ENCODE measurements around the gene TUBB2B.
A peak's percentile ranks its signal among the peaks of the same experiment; 100 is the strongest.

TUBB2B gene

DNA sequence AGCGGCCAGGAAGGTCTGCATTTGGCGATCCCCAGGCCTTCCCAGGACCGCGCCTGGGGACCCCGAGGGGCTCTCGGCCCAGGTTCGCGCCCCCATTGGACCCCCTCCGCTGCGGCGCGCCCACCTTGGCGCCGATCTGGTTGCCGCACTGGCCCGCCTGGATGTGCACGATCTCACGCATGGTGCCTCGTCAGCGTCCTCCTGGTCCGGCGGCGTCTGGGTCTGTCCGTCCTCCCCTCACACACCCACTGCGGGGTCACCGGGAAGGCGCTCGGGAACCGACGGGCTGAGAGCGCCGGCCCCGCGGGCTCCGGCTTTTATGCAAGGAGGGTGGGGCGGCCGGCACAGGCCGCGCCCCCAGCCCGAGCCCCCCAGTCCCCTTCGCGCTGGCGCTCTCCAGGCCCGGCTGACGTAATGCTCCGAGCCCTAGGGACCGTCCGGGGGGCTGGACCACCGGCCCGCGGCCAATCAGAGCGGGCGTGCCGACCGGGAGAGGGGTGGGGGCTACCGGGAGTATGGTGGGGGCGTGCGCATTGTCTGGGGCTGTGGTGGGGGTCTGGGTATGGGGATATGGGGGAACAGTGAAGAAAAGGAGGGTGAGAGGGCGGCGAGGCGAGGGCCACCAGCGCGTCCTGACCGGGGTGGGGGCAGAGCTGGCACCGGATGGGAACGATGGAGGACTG is at the start of gene TUBB2B:
Gene TUBB2B (minus strand): TSS at position 291 of the 683 bp plus-strand sequence. CDS start 110 bp downstream, at position 181.
- peak; percentile 76 for DNase-seq (ENCODE audit: low read depth, low spot score)
- Histone ChIP-seq H3K9me3 (ENCODE audit: insufficient read depth, low read length) (no peaks in the 10 kb centered on the region), H3K4me3 (ENCODE audit: insufficient read length, low read depth) (peak within 1 kb of the TSS; percentile 97), H3K4me1 (ENCODE audit: insufficient read depth, insufficient read length) (no peaks in the 10 kb centered on the region), H3K27me3 (ENCODE audit: insufficient read depth, insufficient read length) (peaks cover 30% of the 10 kb centered on the region), H3K36me3 (ENCODE audit: insufficient read depth, insufficient read length, low read length) (peaks cover 27% of the 10 kb centered on the region), H3K9ac (ENCODE audit: insufficient read length, low read depth) (peak within 1 kb of the TSS; percentile 98)
- TF ChIP-seq SUZ12 (IDR thresholded peaks at IDR 0.05; ENCODE audit: extremely low read depth, insufficient read depth, insufficient read length): no peak
- no peak for TF ChIP-seq YY1 (IDR thresholded peaks at IDR 0.05; ENCODE audit: insufficient read depth, insufficient read length)
- TF ChIP-seq ZNF274 (IDR thresholded peaks at IDR 0.05; ENCODE audit: low read depth, low read length): no peak

DNA sequence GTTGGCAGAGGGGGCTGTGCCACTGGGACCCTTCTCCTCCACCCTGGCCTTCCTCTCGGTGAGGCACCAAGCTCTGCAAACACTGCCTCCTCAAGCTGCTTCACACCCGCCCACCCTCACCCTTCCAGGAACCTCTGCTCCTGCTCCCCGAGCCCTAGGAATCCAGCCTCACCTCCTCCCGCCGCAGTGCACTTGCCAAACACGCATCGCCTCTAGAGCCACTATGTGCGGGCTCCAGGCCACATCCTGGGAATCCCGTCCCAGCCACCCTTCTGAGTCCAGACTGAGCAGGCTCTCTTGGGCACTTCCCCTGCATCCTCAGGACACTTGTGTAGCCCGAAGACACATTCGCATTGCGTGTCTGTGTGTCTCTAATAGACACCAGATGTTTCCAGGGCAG is 49.8 kb upstream of the TUBB2B start:
- no peak for DNase-seq (ENCODE audit: low read depth, low spot score)
- H3K4me3 ChIP-seq (ENCODE audit: insufficient read length, low read depth): no peak overlapping the region

DNA sequence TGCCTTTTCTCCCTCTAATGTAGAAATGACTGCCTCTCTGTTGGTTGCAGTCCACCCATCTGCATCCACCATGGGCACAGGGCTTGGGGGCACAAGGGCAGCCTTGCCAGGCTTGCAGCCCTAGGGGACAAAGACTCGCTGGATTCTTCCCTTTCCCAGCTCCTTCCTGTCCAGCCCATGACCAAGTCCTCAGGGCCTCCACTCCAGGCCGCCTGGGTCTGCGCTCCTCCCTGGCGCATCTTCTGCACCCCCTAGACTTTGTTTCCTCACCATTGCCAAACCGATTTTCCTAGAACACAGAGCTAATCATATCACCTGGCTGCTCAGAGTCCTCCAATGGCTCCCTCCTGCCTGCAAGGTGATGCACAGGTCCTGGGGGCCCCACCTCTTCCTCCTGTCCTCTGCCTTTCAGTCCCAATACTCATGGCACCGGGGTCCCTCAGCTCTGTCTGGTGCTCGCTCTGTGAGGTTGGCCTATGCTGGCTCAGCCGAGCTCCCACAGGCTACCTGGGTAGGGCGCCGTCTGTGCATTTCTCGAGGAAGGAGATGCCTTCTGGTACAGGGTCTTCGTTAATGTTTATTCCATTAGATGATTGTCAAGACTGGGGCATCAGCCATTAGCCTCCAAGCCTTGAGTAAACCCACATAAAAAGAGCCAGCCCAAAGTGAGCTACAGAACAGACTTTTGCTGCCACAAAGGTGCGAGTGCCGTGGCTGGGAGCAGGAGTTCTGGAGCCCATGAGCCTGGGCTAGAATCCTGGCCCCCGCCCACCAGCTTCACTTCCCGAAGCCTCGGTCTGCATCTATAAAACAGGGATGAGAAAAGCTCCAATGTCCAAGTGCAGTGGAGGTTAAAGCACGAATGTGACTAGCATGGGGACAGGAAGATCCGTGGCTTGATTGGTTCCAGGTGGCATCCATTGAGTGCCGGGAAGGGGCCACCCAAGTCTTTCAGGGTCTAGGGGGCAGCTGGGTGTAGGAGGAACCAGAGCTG is 49.0 kb upstream of the TUBB2B start:
- DNase-seq (ENCODE audit: low read depth, low spot score): no peak
- H3K9me3 ChIP-seq (ENCODE audit: insufficient read depth, low read length): no peaks in the 10 kb centered on the region
- TF ChIP-seq ZNF274 (IDR thresholded peaks at IDR 0.05; ENCODE audit: low read depth, low read length): no peak
- TF ChIP-seq SUZ12 (IDR thresholded peaks at IDR 0.05; ENCODE audit: extremely low read depth, insufficient read depth, insufficient read length): no peak
- TF ChIP-seq YY1 (IDR thresholded peaks at IDR 0.05; ENCODE audit: insufficient read depth, insufficient read length): no peak
- no peaks in the 10 kb centered on the region for H3K27me3 ChIP-seq (ENCODE audit: insufficient read depth, insufficient read length)
- H3K9ac ChIP-seq (ENCODE audit: insufficient read length, low read depth): no peak overlapping the region
- H3K36me3 ChIP-seq (ENCODE audit: insufficient read depth, insufficient read length, low read length): peaks cover 28% of the 10 kb centered on the region
- H3K4me1 ChIP-seq (ENCODE audit: insufficient read depth, insufficient read length): peaks cover 7% of the 10 kb centered on the region
- no peak overlapping the region for H3K4me3 ChIP-seq (ENCODE audit: insufficient read length, low read depth)

More for the DNA sequence above, 49.8 kb upstream of the TUBB2B start:
- no peaks in the 10 kb centered on the region for H3K27me3 ChIP-seq (ENCODE audit: insufficient read depth, insufficient read length)
- peaks cover 5% of the 10 kb centered on the region for H3K4me1 ChIP-seq (ENCODE audit: insufficient read depth, insufficient read length)
- H3K9me3 ChIP-seq (ENCODE audit: insufficient read depth, low read length): no peaks in the 10 kb centered on the region
- no peak overlapping the region for H3K9ac ChIP-seq (ENCODE audit: insufficient read length, low read depth)
- H3K36me3 ChIP-seq (ENCODE audit: insufficient read depth, insufficient read length, low read length): peaks cover 20% of the 10 kb centered on the region
- no peak for TF ChIP-seq ZNF274 (IDR thresholded peaks at IDR 0.05; ENCODE audit: low read depth, low read length)
- TF ChIP-seq SUZ12 (IDR thresholded peaks at IDR 0.05; ENCODE audit: extremely low read depth, insufficient read depth, insufficient read length): no peak
- TF ChIP-seq YY1 (IDR thresholded peaks at IDR 0.05; ENCODE audit: insufficient read depth, insufficient read length): no peak

DNA sequence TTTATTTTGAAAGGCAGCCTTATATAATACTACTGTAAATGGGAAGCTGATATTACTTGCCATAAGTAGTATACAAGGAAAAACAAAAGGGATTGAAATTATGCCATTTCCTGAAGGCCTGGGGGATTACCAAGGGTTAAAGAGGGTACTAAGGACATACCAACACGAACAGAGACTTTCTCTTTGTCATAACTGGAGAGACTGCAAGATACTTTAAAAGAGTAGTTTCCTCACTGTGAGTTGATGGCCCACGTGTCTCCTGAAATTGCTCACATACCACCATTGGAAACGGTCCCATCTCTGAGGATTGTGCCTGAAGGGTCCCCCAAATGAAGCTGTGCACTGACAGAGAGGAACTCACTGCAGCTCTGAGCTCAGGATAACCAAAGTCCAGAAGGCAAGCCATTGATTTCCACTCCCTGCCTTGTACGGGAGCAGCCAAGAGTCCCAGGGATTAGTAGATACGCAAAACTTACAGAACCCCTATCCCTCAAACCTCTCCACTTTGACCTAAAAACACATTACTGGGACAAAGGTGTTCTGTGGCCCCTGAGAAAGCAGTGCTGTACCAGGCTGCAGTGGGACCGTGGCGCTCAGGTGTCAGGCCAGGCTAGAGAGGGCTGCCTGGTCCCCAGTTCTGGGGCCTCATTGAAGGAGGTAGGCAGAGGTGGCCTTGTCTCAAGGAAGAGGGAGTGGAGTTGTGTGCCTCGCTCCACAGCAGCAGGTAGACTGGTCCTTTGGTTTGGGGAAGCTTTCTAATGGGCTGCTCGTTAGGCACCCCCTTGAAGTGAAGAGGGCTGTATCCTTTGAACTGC is 46.5 kb upstream of the TUBB2B start:
- H3K9ac ChIP-seq (ENCODE audit: insufficient read length, low read depth): no peak overlapping the region
- DNase-seq (ENCODE audit: low read depth, low spot score): no peak

DNA sequence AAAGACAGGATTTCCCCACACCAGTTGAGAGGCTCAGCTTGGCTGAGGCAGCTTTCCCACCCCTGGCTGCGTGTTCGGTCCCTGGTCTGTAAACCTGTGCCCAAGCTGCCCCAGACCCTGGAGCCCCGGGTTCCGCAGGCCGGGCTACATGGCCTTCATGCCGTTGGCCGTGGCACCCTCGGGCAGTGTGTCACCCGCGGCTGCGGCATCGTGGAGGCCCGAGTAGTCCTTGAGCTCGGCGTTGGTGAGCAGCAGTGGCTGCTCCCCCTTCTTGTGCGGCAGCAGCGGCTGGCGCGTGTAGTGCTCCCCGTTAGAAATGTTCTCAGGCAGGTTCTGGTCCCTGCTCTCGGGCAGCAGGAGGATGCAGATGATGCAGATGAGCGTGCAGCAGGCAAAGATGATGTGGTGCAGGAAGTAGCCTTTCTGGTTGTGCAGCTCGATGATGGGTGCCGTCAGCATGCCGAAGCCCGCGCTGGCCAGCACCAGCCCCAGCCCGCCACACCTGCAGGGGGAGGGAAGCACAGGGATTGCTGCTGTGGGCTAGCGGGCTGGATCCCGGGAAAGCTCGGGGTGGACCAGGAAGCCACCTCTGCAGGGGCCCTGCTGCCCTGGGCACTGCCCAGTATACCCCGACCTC is 45.6 kb upstream of the TUBB2B start:
- TF ChIP-seq YY1 (IDR thresholded peaks at IDR 0.05; ENCODE audit: insufficient read depth, insufficient read length): no peak
- no peak for TF ChIP-seq SUZ12 (IDR thresholded peaks at IDR 0.05; ENCODE audit: extremely low read depth, insufficient read depth, insufficient read length)
- no peak for TF ChIP-seq ZNF274 (IDR thresholded peaks at IDR 0.05; ENCODE audit: low read depth, low read length)
- H3K9ac ChIP-seq (ENCODE audit: insufficient read length, low read depth): peak overlapping the region; percentile 21
- H3K4me3 ChIP-seq (ENCODE audit: insufficient read length, low read depth): no peak overlapping the region
- H3K27me3 ChIP-seq (ENCODE audit: insufficient read depth, insufficient read length): no peaks in the 10 kb centered on the region
- no peak for DNase-seq (ENCODE audit: low read depth, low spot score)
- H3K4me1 ChIP-seq (ENCODE audit: insufficient read depth, insufficient read length): peaks cover 7% of the 10 kb centered on the region
- H3K9me3 ChIP-seq (ENCODE audit: insufficient read depth, low read length): no peaks in the 10 kb centered on the region
- H3K36me3 ChIP-seq (ENCODE audit: insufficient read depth, insufficient read length, low read length): peaks cover 60% of the 10 kb centered on the region

More for the DNA sequence above, 46.5 kb upstream of the TUBB2B start:
- Histone ChIP-seq H3K36me3 (ENCODE audit: insufficient read depth, insufficient read length, low read length) (peaks cover 53% of the 10 kb centered on the region), H3K9me3 (ENCODE audit: insufficient read depth, low read length) (no peaks in the 10 kb centered on the region), H3K4me1 (ENCODE audit: insufficient read depth, insufficient read length) (peaks cover 7% of the 10 kb centered on the region), H3K4me3 (ENCODE audit: insufficient read length, low read depth) (no peak overlapping the region), H3K27me3 (ENCODE audit: insufficient read depth, insufficient read length) (no peaks in the 10 kb centered on the region)
- no peak for TF ChIP-seq SUZ12 (IDR thresholded peaks at IDR 0.05; ENCODE audit: extremely low read depth, insufficient read depth, insufficient read length)

DNA sequence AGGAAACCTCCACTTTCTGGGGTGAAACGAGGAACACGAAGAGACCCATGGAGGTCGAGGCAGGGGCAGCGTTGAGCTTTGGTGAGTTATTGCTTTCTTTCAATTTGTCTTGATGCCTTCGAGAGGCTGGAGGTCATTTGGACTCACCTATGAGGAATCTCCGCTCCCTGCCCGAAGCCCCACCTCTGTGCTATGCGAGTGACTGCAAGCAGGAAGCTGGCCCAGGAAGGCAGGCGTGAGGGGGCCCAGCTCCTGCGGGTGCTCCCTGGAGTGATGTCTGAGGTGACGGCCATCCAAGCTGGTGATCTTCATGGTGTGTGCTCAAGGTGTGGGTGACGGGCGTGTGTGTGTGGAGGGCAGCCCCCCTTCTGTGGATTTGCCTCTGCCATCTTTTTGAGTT is 44.3 kb upstream of the TUBB2B start:
- no peaks in the 10 kb centered on the region for H3K9me3 ChIP-seq (ENCODE audit: insufficient read depth, low read length)
- no peak for DNase-seq (ENCODE audit: low read depth, low spot score)
- no peak overlapping the region for H3K9ac ChIP-seq (ENCODE audit: insufficient read length, low read depth)
- TF ChIP-seq ZNF274 (IDR thresholded peaks at IDR 0.05; ENCODE audit: low read depth, low read length): no peak
- no peak for TF ChIP-seq YY1 (IDR thresholded peaks at IDR 0.05; ENCODE audit: insufficient read depth, insufficient read length)
- no peak for TF ChIP-seq SUZ12 (IDR thresholded peaks at IDR 0.05; ENCODE audit: extremely low read depth, insufficient read depth, insufficient read length)
- peaks cover 63% of the 10 kb centered on the region for H3K36me3 ChIP-seq (ENCODE audit: insufficient read depth, insufficient read length, low read length)
- no peak overlapping the region for H3K4me3 ChIP-seq (ENCODE audit: insufficient read length, low read depth)
- peaks cover 5% of the 10 kb centered on the region for H3K4me1 ChIP-seq (ENCODE audit: insufficient read depth, insufficient read length)
- no peaks in the 10 kb centered on the region for H3K27me3 ChIP-seq (ENCODE audit: insufficient read depth, insufficient read length)

Measured in NT2/D1 (cell line).